HCT116 (cell line): Measurements from ENCODE around the gene GPR85.

Source experiments
- CEBPB ChIP-seq: IDR thresholded peaks from 2 replicates; pipeline ENCODE4 v1.6.1; 2012; ENCODE audit warnings: low read depth
- CTCF ChIP-seq, 3 experiments: fragments of 200-600 bp in 1 of 3; sonication (generic) in 1 of 3; IDR thresholded peaks in 2 of 3; conservative IDR thresholded peaks in 1 of 3; 2 replicates each; pipeline ENCODE4 v1.5.1; 2012 to 2017; ENCODE audit warnings: low read depth in 2 of 3, low read length in 2 of 3, antibody characterized with exemption in 1 of 3, borderline replicate concordance in 1 of 3, control low read depth in 1 of 3, mild to moderate bottlenecking in 1 of 3, mixed read lengths in 1 of 3, mixed run types in 1 of 3, moderate library complexity in 1 of 3; ENCODE audit not compliant: insufficient read depth in 1 of 3
- EGR1 ChIP-seq: IDR thresholded peaks from 2 replicates; pipeline ENCODE4 v1.6.1; 2012; ENCODE audit warnings: low read depth
- JUND ChIP-seq: IDR thresholded peaks from 2 replicates; pipeline ENCODE4 v1.6.1; 2012
- POLR2A ChIP-seq: IDR thresholded peaks from 2 replicates; pipeline ENCODE4 v1.7.0; 2011; ENCODE audit warnings: borderline replicate concordance; ENCODE audit not compliant: insufficient read depth, insufficient read length; ENCODE audit errors: extremely low read depth
- POLR2AphosphoS5 ChIP-seq: IDR thresholded peaks from 2 replicates; pipeline ENCODE4 v1.6.1; 2011; ENCODE audit warnings: mild to moderate bottlenecking, low read depth, low read length, moderate library complexity
- RAD21 ChIP-seq: IDR thresholded peaks from 2 replicates; pipeline ENCODE4 v1.6.1; 2012; ENCODE audit warnings: low read depth, mild to moderate bottlenecking
- REST ChIP-seq: IDR thresholded peaks from 2 replicates; pipeline ENCODE4 v1.6.1; 2012; ENCODE audit warnings: low read depth
- SIN3A ChIP-seq: IDR thresholded peaks from 2 replicates; pipeline ENCODE4 v1.6.1; 2012; ENCODE audit warnings: low read depth
- TCF7L2 ChIP-seq: IDR thresholded peaks from 2 replicates; pipeline ENCODE4 v1.7.0; 2011; ENCODE audit warnings: borderline replicate concordance, inconsistent platforms; ENCODE audit not compliant: insufficient read depth, insufficient read length; ENCODE audit errors: extremely low read depth
- ZFX ChIP-seq: fragments of 450-650 bp; IDR thresholded peaks from 2 replicates; pipeline ENCODE4 v1.6.1; 2017

- TF ChIP-seq POLR2A (no peak), CTCF (IDR thresholded peaks at IDR 0.05 in 2 of 3, conservative IDR thresholded peaks at IDR 0.05 in 1 of 3; ENCODE audit: borderline replicate concordance in 1 of 3, insufficient read depth in 1 of 3, low read depth in 2 of 3, low read length in 2 of 3) (no peak), RAD21 (no peak), CEBPB (no peak), EGR1 (no peak), REST (no peak), JUND (no peak), TCF7L2 (no peak), SIN3A (no peak), ZFX (no peak), POLR2AphosphoS5 (no peak)
These were observed 15.2 kb downstream of the GPR85 start for GRCh38 chr7:113071465-113071864.
